Stimulated activated CD4-positive, alpha-beta T cell treated with anti-CD3 and anti-CD28 coated beads, Interleukin-1b, Interleukin-23, amount 100 ng/mL, for 1 hour (primary cell): ENCODE results near the gene RPA1.
A peak's percentile ranks its signal among the peaks of the same experiment; 100 is the strongest.
"Not testable (repeated sequence)": the region's sequence is repeated elsewhere in the genome, so short reads cannot be mapped to it uniquely, and the experiment has no call there.

Experiments
- DNase-seq, 2 donors: peaks; one replicate each; pipeline ENCODE4 v3.0.0-alpha.2; 2020; ENCODE audit warnings: low read depth in 2 of 2

The RPA1 gene

GRCh38 chr17:1813088-1813487, 16.7 kb upstream of the RPA1 start:
- no peak for DNase-seq

DNA sequence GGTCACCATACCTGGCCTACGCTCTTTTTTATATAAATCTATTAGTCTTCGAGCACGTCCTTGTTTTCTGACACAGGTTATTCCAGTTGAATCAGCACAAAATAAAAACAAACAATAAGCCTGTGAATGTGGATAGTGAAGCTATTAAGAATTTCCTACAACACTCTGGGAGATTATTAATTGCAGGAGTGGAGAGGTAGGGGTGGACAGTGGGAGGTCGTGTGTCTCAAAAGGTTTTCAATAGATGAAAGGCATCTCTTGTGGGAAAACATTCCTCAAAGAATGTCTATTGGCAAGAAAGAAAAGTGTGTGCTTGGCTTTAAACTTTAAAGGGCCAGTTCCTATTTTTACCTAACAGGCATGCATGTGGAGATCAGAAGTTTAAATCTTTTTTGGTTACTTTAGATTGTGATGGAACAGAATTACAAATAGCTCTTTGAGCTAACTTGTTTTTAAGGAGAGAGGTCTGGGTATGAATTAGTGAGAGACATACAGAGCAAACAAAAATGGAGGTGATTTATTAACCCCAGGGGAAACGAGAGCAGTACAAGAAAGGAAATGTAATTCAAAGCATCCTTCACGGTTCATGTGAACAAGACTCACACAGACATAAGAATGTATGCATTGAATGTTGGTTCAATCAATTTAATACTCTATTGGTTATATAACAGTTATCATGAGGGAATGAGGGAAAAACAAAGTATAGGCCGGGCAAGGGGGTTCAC, 9.1 kb upstream of the RPA1 start:
- DNase-seq, result no peak

GRCh38 chr17:1829216-1829591, 601 bp upstream of the RPA1 start:
- DNase-seq, result no peak

- DNase-seq, result no peak
Observed at GRCh38 chr17:1830288-1830687, 483 bp downstream of the RPA1 start.

DNA sequence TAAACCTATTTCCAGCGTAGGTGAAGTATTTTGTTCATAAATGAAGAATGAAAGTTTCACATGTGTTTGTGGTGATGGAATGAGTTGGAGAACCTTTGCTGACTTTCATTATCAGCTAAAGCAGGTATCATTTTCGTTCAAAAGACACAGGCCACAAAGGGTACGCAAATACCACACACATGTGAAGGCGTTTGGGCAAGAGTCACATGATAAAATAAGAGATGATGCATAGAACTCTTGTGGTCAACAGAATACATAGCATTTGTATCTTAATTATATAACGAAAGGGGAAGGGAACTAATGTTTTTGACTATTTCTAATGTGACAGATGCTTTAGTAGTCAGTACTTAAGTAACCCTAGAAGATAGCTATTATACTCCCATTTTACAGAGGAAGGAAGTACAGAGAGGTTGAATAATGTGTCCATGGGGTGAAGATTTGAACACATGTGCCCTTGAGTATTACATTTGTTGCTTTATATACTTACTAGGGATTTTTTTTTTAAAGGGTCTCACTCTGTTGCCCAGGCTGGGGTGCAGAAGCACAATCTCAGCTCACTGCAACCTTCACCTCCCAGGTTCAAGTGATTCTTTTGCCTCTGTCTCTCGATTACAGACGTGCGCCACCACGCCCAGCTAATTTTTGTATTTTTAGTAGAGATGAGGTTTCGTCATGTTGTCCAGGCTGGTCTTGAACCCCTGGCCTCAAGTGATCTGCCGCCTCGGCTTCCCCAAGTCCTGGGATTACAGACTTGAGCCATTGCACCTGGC, 4.8 kb downstream of the RPA1 start:
- DNase-seq, result no peak

GRCh38 chr17:1839516-1839915, 9.7 kb downstream of the RPA1 start:
- DNase-seq, result no peak

DNA sequence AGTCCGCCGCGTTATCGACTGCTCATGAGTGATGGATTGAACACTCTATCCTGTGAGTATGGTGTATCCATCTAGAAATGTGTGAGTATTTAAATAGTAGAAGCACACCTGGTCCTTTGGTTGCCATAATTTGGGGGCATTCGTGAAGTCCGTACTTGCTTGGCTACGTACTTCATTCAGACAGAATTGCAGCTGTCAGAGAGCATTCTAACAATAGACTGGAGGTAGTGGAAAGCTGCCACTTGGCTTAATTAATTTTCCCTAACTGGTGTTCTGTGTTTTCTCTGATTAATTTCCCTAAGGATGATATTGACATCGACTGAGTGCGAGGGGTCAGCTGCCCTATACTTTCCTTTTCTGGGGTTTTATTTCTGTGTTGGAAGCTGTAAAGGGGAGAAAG, 14.1 kb downstream of the RPA1 start:
- no peak for DNase-seq

- no peak for DNase-seq
Observed at GRCh38 chr17:1847191-1847590, 17.4 kb downstream of the RPA1 start.

- DNase-seq, result no peak
Observed at GRCh38 chr17:1852327-1852726, 22.5 kb downstream of the RPA1 start.

DNA sequence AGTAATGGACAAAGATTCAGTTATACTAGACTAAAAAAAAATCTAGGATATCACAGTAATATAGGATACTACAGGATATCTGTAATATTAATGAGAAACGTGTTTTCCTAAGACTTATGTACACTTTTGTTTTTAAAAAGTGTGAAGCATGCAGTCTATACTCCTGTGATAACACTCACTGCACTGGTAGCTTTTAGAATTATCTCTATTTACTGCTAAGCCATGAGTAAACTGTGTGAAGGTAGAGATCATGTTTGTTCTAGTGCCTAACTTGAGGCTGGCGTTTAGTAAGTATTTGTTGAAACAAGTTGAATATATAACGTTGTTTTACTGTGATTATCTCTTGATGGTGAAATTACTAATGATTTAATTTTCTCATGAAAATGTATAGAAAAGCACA, 23.9 kb downstream of the RPA1 start:
- DNase-seq, result no peak

- not testable (repeated sequence) for DNase-seq
Observed at GRCh38 chr17:1856462-1856861, 26.7 kb downstream of the RPA1 start.

- DNase-seq, result no peak
Observed at GRCh38 chr17:1860978-1861377, 31.2 kb downstream of the RPA1 start.

DNA sequence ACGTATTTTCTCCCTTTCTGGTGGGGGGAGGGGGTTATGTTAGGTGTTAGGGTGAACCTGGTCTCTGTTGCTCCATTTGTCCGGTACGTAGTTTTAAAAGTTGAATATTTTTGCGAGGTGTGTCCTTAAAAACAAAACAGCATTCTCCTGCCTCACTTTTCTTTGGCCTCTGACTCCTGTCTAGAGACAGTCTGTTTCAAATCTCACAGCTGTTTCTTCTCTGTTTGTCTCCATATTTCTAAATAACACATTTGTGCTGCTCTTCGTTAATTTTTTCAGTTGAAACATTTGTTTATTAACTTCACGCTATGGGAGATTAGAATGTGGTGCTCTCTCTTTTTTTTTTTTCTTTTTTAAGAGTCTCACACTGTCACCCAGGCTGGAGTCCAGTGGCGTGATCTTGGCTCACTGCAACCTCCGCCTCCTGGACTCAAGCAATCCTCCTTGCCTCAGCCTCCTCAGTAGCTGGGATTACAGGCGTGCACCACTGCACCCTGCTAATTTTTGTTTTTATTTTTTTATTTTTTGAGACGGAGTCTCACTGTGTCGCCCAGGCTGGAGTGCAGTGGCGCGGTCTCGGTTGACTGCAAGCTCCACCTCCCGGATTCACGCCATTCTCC, 31.7 kb downstream of the RPA1 start:
- DNase-seq, result no peak

DNA sequence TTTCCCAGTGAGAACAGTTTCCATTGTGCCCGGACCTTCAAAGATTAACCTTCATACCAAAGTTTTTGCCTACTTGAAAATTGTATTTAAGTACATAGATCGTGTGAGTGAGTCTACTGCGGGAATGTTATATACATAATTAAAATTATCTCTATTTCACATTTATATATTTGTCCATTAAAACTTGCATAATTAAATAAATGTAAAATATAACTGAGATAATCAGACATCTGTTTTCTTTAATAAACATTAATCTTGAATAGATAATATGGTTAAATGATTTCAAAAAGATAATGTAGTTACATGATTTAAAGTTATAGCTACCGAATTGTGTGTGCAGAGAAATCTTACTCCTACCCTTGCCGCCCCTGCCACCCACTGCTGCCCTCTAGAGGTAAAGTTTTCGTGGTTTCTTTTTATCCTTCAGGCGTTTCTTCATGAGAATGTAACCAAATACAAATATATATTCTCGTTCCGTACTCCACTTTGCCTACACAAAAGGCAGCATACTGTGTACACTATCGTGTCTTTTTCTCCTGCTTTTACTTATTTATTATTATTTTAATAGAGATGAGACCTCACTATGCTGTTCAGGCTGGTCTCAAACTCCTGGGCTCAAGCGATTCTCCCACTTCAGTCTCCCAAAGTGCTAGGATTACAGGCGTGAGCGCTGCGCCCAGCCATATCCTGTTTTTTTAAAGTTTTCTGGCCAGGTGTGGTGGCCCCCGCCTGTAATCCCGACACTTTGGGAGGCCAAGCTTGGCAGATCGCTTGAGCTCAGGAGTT, 35.6 kb downstream of the RPA1 start:
- peak in 1 of 2 donors; percentile 12 for DNase-seq

GRCh38 chr17:1867307-1867706, 37.5 kb downstream of the RPA1 start:
- no peak for DNase-seq

GRCh38 chr17:1868090-1868489, 38.3 kb downstream of the RPA1 start:
- DNase-seq, result no peak

- DNase-seq, result no peak
Observed at GRCh38 chr17:1870592-1870991, 40.8 kb downstream of the RPA1 start.

- no peak for DNase-seq
Observed at GRCh38 chr17:1871756-1872155, 42.0 kb downstream of the RPA1 start.

DNA sequence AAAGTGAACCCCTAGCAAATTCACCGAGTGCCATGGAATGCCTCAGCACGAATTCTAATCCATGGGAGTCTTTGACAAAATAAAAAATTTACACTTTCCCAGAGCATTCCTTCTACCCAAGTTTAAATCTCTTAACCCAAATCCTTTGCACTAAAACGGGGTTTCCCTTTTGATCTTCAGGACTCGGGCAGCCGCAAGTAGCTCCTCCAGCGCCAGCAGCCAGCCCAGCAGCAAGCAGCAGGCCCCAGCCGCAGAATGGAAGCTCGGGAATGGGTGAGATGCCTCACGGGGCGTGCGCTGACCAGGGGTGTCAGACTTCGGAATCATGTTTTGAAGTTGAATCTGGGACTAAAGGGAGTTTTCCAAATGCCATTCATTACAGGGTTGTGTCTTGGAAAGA, 42.4 kb downstream of the RPA1 start:
- no peak for DNase-seq

GRCh38 chr17:1872976-1873375, 43.2 kb downstream of the RPA1 start:
- no peak for DNase-seq

GRCh38 chr17:1873418-1873817, 43.6 kb downstream of the RPA1 start:
- no peak for DNase-seq

DNA sequence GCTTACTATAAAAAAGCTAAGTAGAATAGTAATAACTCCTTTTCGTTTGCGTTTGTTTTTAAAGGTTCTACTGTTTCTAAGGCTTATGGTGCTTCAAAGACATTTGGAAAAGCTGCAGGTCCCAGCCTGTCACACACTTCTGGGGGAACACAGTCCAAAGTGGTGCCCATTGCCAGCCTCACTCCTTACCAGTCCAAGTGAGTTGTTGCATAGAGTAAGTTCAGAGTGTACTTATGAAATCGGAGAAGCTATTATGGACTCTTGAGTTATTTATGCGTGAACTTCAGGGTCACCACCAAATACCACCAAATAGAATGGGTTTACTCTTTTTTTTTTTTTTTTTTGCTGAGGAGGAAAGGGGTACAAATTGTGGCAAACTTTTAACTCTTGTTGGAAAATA, 45.8 kb downstream of the RPA1 start:
- DNase-seq, result no peak
